ENCODE measurements around the gene TJP1. TPM values are rescaled to one million over a fixed set of nuclear protein-coding genes. Genes with fewer than 3 reads are reported as not detected.

Gene TJP1
- polyA plus RNA-seq (ENCODE audit: insufficient read length), result 185 TPM
- long read RNA-seq, donor 1, partial matches to known transcripts, result 83 of 90 reads
- long read RNA-seq, donor 1, other reads (novel, unspliced or antisense), result 0 of 90 reads
- long read RNA-seq, donor 2, partial matches to known transcripts, result 52 of 55 reads
- long read RNA-seq, donor 2, other reads (novel, unspliced or antisense), result 0 of 55 reads
- long read RNA-seq, donor 3, partial matches to known transcripts, result 41 of 44 reads
- long read RNA-seq, donor 3, other reads (novel, unspliced or antisense), result 0 of 44 reads
- long read RNA-seq, donor 4, result 0 reads
- long read RNA-seq, donor 5, partial matches to known transcripts, result 13 of 15 reads
- long read RNA-seq, donor 5, other reads (novel, unspliced or antisense), result 0 of 15 reads
- long read RNA-seq, donor 6, full-length matches to known transcripts, result 5 of 46 reads
- long read RNA-seq, donor 6, partial matches to known transcripts, result 41 of 46 reads
- long read RNA-seq, donor 6, other reads (novel, unspliced or antisense), result 0 of 46 reads
- long read RNA-seq, donor 7, partial matches to known transcripts, result 54 of 62 reads
- long read RNA-seq, donor 7, other reads (novel, unspliced or antisense), result 0 of 62 reads
- long read RNA-seq, donor 8, partial matches to known transcripts, result 6 of 6 reads
- long read RNA-seq, donor 8, other reads (novel, unspliced or antisense), result 0 of 6 reads

GRCh38 chr15:29822100-29822683 is at the start of gene TJP1:
TSS of gene TJP1 (minus strand) at chr15:29822468. CDS start at chr15:29822028, 440 bp downstream.
- DNase-seq, result peak; percentile 81

GRCh38 chr15:29871401-29871800 is 49.1 kb upstream of the TJP1 start:
- no peak for DNase-seq

GRCh38 chr15:29870495-29871151 is 48.4 kb upstream of the TJP1 start:
- peak; percentile 72 for DNase-seq

GRCh38 chr15:29867241-29868000 is 45.2 kb upstream of the TJP1 start:
- no peak for DNase-seq

GRCh38 chr15:29866337-29866736 is 44.1 kb upstream of the TJP1 start:
- peak; percentile 26 for DNase-seq

- DNase-seq, result no peak
Measured at GRCh38 chr15:29864501-29864900, 42.2 kb upstream of the TJP1 start.

GRCh38 chr15:29863438-29863837 is 41.2 kb upstream of the TJP1 start:
- DNase-seq, result no peak

- DNase-seq, result no peak
Measured at GRCh38 chr15:29862271-29862670, 40.0 kb upstream of the TJP1 start.

GRCh38 chr15:29860872-29861271 is 38.6 kb upstream of the TJP1 start:
- no peak for DNase-seq

- DNase-seq, result no peak
Measured at GRCh38 chr15:29859973-29860715, 37.9 kb upstream of the TJP1 start.

GRCh38 chr15:29859293-29859692 is 37.0 kb upstream of the TJP1 start:
- no peak for DNase-seq

- no peak for DNase-seq
Measured at GRCh38 chr15:29857221-29857789, 35.0 kb upstream of the TJP1 start.

- DNase-seq, result no peak
Measured at GRCh38 chr15:29854413-29854812, 32.1 kb upstream of the TJP1 start.

GRCh38 chr15:29853211-29853987 is 31.1 kb upstream of the TJP1 start:
- DNase-seq, result no peak

- no peak for DNase-seq
Measured at GRCh38 chr15:29852201-29852600, 29.9 kb upstream of the TJP1 start.

GRCh38 chr15:29849716-29850115 is 27.4 kb upstream of the TJP1 start:
- no peak for DNase-seq

- DNase-seq, result no peak
Measured at GRCh38 chr15:29849218-29849617, 26.9 kb upstream of the TJP1 start.

- no peak for DNase-seq
Measured at GRCh38 chr15:29844290-29844903, 22.1 kb upstream of the TJP1 start.

- DNase-seq, result no peak
Measured at GRCh38 chr15:29842290-29842689, 20.0 kb upstream of the TJP1 start.

Measured in left kidney (tissue), 8 donors.